CD4-positive, alpha-beta T cell (primary cell): ENCODE measurements around the gene ROCK2. TPM values are rescaled to one million over a fixed set of nuclear protein-coding genes. Genes with fewer than 3 reads are reported as not detected.

Source experiments
- ATAC-seq: fragments of 200-7000 bp; cut with Tn5 transposase; one replicate; pipeline ENCODE4 v1.10.0; 2022; ENCODE audit warnings: mild to moderate bottlenecking; ENCODE audit not compliant: poor library complexity
- CTCF ChIA-PET: fragments of 350-600 bp; sonication (Branson Sonifier 250); formaldehyde crosslinking; loops from one replicate; lab custom pipeline; 2021; ENCODE audit warnings: antibody characterized with exemption, inconsistent platforms; lab: Charles Lee
- POLR2A ChIA-PET: fragments of 350-600 bp; sonication (Branson Sonifier 250); formaldehyde crosslinking; loops from one replicate; lab custom pipeline; 2021; ENCODE audit warnings: antibody characterized with exemption, inconsistent platforms; lab: Charles Lee
- DNase-seq, 14 experiments: peaks; one replicate each; pipeline ENCODE4 v3.0.0-alpha.2; 2013 to 2020; ENCODE audit warnings: mixed read lengths in 2 of 14
- H3K27ac ChIP-seq, 2 donors: one replicate each; pipeline versions ENCODE4 v1.5.1 to v1.7.0; 2013; ENCODE audit warnings: low read length in 2 of 2, low read depth in 1 of 2, mild to moderate bottlenecking in 1 of 2
- H3K27me3 ChIP-seq, 2 experiments: 1 replicate in 1 of 2; 2 replicates in 1 of 2; pipeline versions ENCODE4 v1.6.1 to v1.7.0; 2013; ENCODE audit warnings: low read length in 2 of 2, control low read depth in 1 of 2, mild to moderate bottlenecking in 1 of 2, moderate library complexity in 1 of 2; ENCODE audit not compliant: insufficient read depth in 2 of 2, control insufficient read depth in 1 of 2
- H3K36me3 ChIP-seq: one replicate; pipeline ENCODE4 v1.6.1; 2013; ENCODE audit warnings: low read length, control low read depth; ENCODE audit not compliant: insufficient read depth
- H3K4me1 ChIP-seq: one replicate; pipeline ENCODE4 v1.6.1; 2013; ENCODE audit warnings: low read length, control low read depth; ENCODE audit not compliant: insufficient read depth
- H3K4me3 ChIP-seq: one replicate; pipeline ENCODE4 v1.5.1; 2013; ENCODE audit warnings: mild to moderate bottlenecking, low read length, moderate library complexity
- H3K9me3 ChIP-seq, 2 experiments: 1 replicate in 1 of 2; 2 replicates in 1 of 2; pipeline versions ENCODE4 v1.6.1 to v1.7.0; 2013; ENCODE audit warnings: low read length in 2 of 2, mild to moderate bottlenecking in 2 of 2, control low read depth in 1 of 2, moderate library complexity in 1 of 2; ENCODE audit not compliant: control insufficient read depth in 1 of 2, insufficient read depth in 1 of 2
- H3K27ac Mint-ChIP-seq: one replicate; pipeline ENCODE4 v1.8.0; 2020; ENCODE audit warnings: mixed read lengths
- H3K27me3 Mint-ChIP-seq: one replicate; pipeline ENCODE4 v1.8.0; 2021; ENCODE audit warnings: mixed read lengths
- H3K36me3 Mint-ChIP-seq: one replicate; pipeline ENCODE4 v1.8.0; 2021; ENCODE audit warnings: low read depth, mixed read lengths
- H3K4me1 Mint-ChIP-seq: one replicate; pipeline ENCODE4 v1.8.0; 2021; ENCODE audit warnings: low read depth, mixed read lengths
- H3K4me3 Mint-ChIP-seq: one replicate; pipeline ENCODE4 v1.8.0; 2020; ENCODE audit warnings: mild to moderate bottlenecking, mixed read lengths
- H3K9me3 Mint-ChIP-seq: one replicate; pipeline ENCODE4 v1.8.0; 2020; ENCODE audit warnings: mixed read lengths
- CTCF ChIP-seq: fragments of 200-600 bp; IDR thresholded peaks from one replicate; pipeline ENCODE4 v1.8.0; 2022; ENCODE audit warnings: antibody characterized with exemption, mild to moderate bottlenecking
- intact Hi-C, 2 experiments: fragments of 100-400 bp; cut with DNase I in 1 of 2; cut with micrococcal nuclease in 1 of 2; formaldehyde crosslinking; loops; one replicate each; pipeline versions ENCODE4 v1.15.1 to v1.9.0; 2023 to 2025; cut with DNase I, micrococcal nuclease
- total RNA-seq, 174 experiments: library from RNA in 2 of 174; stranded (reverse) in 2 of 174; gene quantifications; one replicate each; pipeline ENCODE4 v1.2.3 and lab custom pipeline; 2021 to 2026

ROCK2 gene
- total RNA-seq, 2 experiments from 2014 or later, result 6.9 to 9.4 TPM

GRCh38 chr2:11260979-11261378, 83.5 kb downstream of the ROCK2 start:
- Mint-ChIP-seq H3K4me1 (peaks cover 9% of the 10 kb centered on the region), H3K27me3 (no peaks in the 10 kb centered on the region), H3K27ac (no peak overlapping the region), H3K9me3 (no peaks in the 10 kb centered on the region), H3K36me3 (peaks cover 44% of the 10 kb centered on the region), H3K4me3 (no peak overlapping the region)
- ATAC-seq, result no peak
- Histone ChIP-seq H3K9me3 (no peaks in the 10 kb centered on the region), H3K4me1 (no peaks in the 10 kb centered on the region), H3K27ac (no peak overlapping the region), H3K27me3 (no peaks in the 10 kb centered on the region), H3K36me3 (no peaks in the 10 kb centered on the region), H3K4me3 (no peak overlapping the region)
- no peak for DNase-seq
- TF ChIP-seq CTCF, result no peak
- CTCF ChIA-PET, result interaction anchor here (0.6 kb wide), 1 partner anchor 20 kb away, joined by 4 read pairs; no protein-coding TSS in a partner anchor
- intact Hi-C loops, result no loop called here
- POLR2A ChIA-PET, result interaction anchor here (0.7 kb wide), 1 partner anchor 10 kb away, joined by 3 read pairs; no protein-coding TSS in a partner anchor

GRCh38 chr2:11257964-11258363, 86.5 kb downstream of the ROCK2 start:
- Mint-ChIP-seq H3K36me3 (peaks cover 35% of the 10 kb centered on the region), H3K4me1 (peaks cover 13% of the 10 kb centered on the region), H3K27ac (no peak overlapping the region), H3K27me3 (no peaks in the 10 kb centered on the region), H3K9me3 (peaks cover 2% of the 10 kb centered on the region), H3K4me3 (no peak overlapping the region)
- intact Hi-C loops, result no loop called here
- ChIA-PET POLR2A (no interaction called here), CTCF (no interaction called here)
- TF ChIP-seq CTCF, result no peak
- no peak overlapping the region for H3K27ac ChIP-seq
- no peak for DNase-seq
- H3K36me3 ChIP-seq, result no peaks in the 10 kb centered on the region
- H3K27me3 ChIP-seq, result no peaks in the 10 kb centered on the region
- no peak for ATAC-seq
- no peak overlapping the region for H3K4me3 ChIP-seq
- H3K9me3 ChIP-seq, result no peaks in the 10 kb centered on the region
- H3K4me1 ChIP-seq, result no peaks in the 10 kb centered on the region

- Histone ChIP-seq H3K4me1 (no peaks in the 10 kb centered on the region), H3K36me3 (no peaks in the 10 kb centered on the region), H3K4me3 (no peak overlapping the region), H3K9me3 (no peaks in the 10 kb centered on the region), H3K27ac (no peak overlapping the region), H3K27me3 (no peaks in the 10 kb centered on the region)
- ATAC-seq (no peak), DNase-seq (no peak)
- Mint-ChIP-seq H3K4me3 (no peak overlapping the region), H3K27me3 (no peaks in the 10 kb centered on the region), H3K9me3 (peaks cover 2% of the 10 kb centered on the region), H3K4me1 (peaks cover 13% of the 10 kb centered on the region), H3K36me3 (peaks cover 29% of the 10 kb centered on the region), H3K27ac (no peak overlapping the region)
- POLR2A ChIA-PET, result no interaction called here
- CTCF ChIA-PET, result no interaction called here
- intact Hi-C loops, result no loop called here
- TF ChIP-seq CTCF, result no peak
Measured at GRCh38 chr2:11257078-11257477, 87.4 kb downstream of the ROCK2 start.
